NK-92 treated with Interleukin-12 subunit alpha and Interleukin-12 subunit beta, amount 100 ng/mL, for 24 hours (cell line): ENCODE data around the gene CDRT15L2.
"Not testable (repeated sequence)": the region's sequence is repeated elsewhere in the genome, so short reads cannot be mapped to it uniquely, and the experiment has no call there.

Source experiments
- DNase-seq: peaks from one replicate; lab custom pipeline; 2025; lab: John Stamatoyannopoulos, UW

The CDRT15L2 gene

GRCh38 chr17:20575071-20575470 lies 4.5 kb upstream of the CDRT15L2 start:
- not testable (repeated sequence) for DNase-seq

GRCh38 chr17:20583891-20584577 lies 4.5 kb downstream of the CDRT15L2 start:
- DNase-seq, result not testable (repeated sequence)

- DNase-seq, result not testable (repeated sequence)
Observed at GRCh38 chr17:20588744-20589453, 9.4 kb downstream of the CDRT15L2 start.

- DNase-seq, result not testable (repeated sequence)
Observed at GRCh38 chr17:20589454-20589810, 9.9 kb downstream of the CDRT15L2 start.

GRCh38 chr17:20591040-20591439 lies 11.5 kb downstream of the CDRT15L2 start:
- DNase-seq, result not testable (repeated sequence)

- DNase-seq, result not testable (repeated sequence)
Observed at GRCh38 chr17:20605568-20605967, 26.0 kb downstream of the CDRT15L2 start.

- not testable (repeated sequence) for DNase-seq
Observed at GRCh38 chr17:20609490-20609889, 30.0 kb downstream of the CDRT15L2 start.

GRCh38 chr17:20611309-20611708 lies 31.8 kb downstream of the CDRT15L2 start:
- DNase-seq, result no peak

GRCh38 chr17:20612635-20613034 lies 33.1 kb downstream of the CDRT15L2 start:
- no peak for DNase-seq

- no peak for DNase-seq
Observed at GRCh38 chr17:20613248-20613647, 33.7 kb downstream of the CDRT15L2 start.

GRCh38 chr17:20613905-20614304 lies 34.4 kb downstream of the CDRT15L2 start:
- no peak for DNase-seq

GRCh38 chr17:20615461-20615860 lies 35.9 kb downstream of the CDRT15L2 start:
- not testable (repeated sequence) for DNase-seq
